BE2C (cell line): ENCODE data around the gene DRC7.

Experiments used
- DNase-seq: peaks from one replicate; pipeline ENCODE4 v3.0.0-alpha.2; 2020
- H3K27me3 ChIP-seq: fragments of 250-450 bp; sonication (Bioruptor Pico); 2 replicates; pipeline ENCODE4 v1.5.1; 2020; ENCODE audit warnings: mild to moderate bottlenecking
- H3K36me3 ChIP-seq: fragments of 250-450 bp; sonication (Bioruptor Pico); 2 replicates; pipeline ENCODE4 v1.5.1; 2020; ENCODE audit warnings: mild to moderate bottlenecking
- H3K4me1 ChIP-seq: fragments of 250-450 bp; sonication (Bioruptor Pico); 2 replicates; pipeline ENCODE4 v1.5.1; 2020
- H3K4me3 ChIP-seq: 2 replicates; pipeline ENCODE4 v1.5.1; 2011; ENCODE audit warnings: low read depth, low read length
- H3K9me3 ChIP-seq: fragments of 250-450 bp; sonication (Bioruptor Pico); 2 replicates; pipeline ENCODE4 v1.5.1; 2020
- TF ChIP-seq, protein P1 (sequence below): IDR thresholded peaks from 2 replicates; pipeline ENCODE4 v1.5.1; 2012; ENCODE audit warnings: mild to moderate bottlenecking, low read depth, low read length

DRC7 gene

DNA sequence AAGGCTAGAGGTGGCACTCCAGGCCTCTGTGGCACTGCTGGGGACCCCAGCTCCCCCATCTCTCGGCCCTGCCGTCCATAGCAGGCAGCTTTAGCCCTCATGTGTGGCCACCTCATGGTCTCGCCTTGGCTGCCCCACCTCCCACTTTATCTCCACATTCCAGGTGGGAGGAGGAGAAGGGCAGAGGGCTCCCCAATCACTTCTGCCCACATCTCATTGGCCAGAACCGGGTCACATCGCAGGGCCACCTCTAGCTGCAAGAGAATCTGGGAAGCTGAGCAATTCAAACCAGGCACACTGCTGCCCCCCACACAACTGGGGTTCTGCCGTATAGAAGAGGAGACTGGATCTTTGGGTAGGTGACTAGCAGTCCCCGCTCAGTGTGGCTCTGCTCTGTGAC, 1.6 kb downstream of the DRC7 start:
- TF ChIP-seq, protein P1, sequence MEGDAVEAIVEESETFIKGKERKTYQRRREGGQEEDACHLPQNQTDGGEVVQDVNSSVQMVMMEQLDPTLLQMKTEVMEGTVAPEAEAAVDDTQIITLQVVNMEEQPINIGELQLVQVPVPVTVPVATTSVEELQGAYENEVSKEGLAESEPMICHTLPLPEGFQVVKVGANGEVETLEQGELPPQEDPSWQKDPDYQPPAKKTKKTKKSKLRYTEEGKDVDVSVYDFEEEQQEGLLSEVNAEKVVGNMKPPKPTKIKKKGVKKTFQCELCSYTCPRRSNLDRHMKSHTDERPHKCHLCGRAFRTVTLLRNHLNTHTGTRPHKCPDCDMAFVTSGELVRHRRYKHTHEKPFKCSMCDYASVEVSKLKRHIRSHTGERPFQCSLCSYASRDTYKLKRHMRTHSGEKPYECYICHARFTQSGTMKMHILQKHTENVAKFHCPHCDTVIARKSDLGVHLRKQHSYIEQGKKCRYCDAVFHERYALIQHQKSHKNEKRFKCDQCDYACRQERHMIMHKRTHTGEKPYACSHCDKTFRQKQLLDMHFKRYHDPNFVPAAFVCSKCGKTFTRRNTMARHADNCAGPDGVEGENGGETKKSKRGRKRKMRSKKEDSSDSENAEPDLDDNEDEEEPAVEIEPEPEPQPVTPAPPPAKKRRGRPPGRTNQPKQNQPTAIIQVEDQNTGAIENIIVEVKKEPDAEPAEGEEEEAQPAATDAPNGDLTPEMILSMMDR: no peak
- no peak for DNase-seq

GRCh38 chr16:57697896-57698537, 3.4 kb downstream of the DRC7 start:
- H3K4me3 ChIP-seq: no peak overlapping the region
- H3K4me1 ChIP-seq: no peaks in the 10 kb centered on the region
- H3K9me3 ChIP-seq: no peaks in the 10 kb centered on the region
- TF ChIP-seq, protein P1: no peak
- H3K36me3 ChIP-seq: no peaks in the 10 kb centered on the region
- no peak for DNase-seq
- H3K27me3 ChIP-seq: no peaks in the 10 kb centered on the region

More for the DNA sequence above, 1.6 kb downstream of the DRC7 start:
- Histone ChIP-seq H3K27me3 (no peaks in the 10 kb centered on the region), H3K4me1 (no peaks in the 10 kb centered on the region), H3K36me3 (no peaks in the 10 kb centered on the region), H3K9me3 (no peaks in the 10 kb centered on the region), H3K4me3 (no peak overlapping the region)

DNA sequence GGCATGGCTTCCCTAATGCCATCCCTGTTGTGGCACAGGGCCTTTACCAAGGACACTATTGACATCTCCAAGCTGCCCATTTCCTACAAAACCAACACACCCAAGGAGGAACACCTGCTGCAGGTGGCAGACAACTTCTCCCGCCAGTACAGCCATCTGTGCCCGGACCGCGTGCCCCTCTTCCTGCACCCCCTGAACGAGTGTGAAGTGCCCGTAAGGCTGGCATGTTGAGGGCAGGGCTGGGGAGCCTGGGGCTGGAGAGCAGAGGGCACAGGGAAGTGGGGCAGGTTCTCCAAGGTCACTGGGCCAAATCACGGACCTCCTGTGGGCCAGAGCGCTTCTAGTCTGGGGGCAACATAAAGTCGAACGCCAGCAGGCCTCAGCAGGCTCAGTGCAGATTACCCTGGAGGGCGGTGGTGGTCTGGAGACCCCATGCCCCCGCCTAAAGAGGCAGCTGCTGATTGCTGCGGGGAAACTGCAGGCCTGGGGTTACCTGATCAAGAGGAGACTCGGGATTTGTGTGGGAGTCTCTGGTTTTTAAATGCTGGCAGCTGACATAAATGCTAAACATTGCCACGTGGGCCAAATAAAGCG, 4.3 kb downstream of the DRC7 start:
- no peak for DNase-seq
- Histone ChIP-seq H3K36me3 (no peaks in the 10 kb centered on the region), H3K4me1 (no peaks in the 10 kb centered on the region), H3K4me3 (no peak overlapping the region), H3K9me3 (no peaks in the 10 kb centered on the region), H3K27me3 (no peaks in the 10 kb centered on the region)
- TF ChIP-seq, protein P1: no peak

GRCh38 chr16:57699481-57699880, 4.9 kb downstream of the DRC7 start:
- TF ChIP-seq, protein P1: no peak
- Histone ChIP-seq H3K9me3 (no peaks in the 10 kb centered on the region), H3K4me1 (no peaks in the 10 kb centered on the region), H3K27me3 (no peaks in the 10 kb centered on the region), H3K4me3 (no peak overlapping the region), H3K36me3 (no peaks in the 10 kb centered on the region)
- no peak for DNase-seq

GRCh38 chr16:57699899-57700298, 5.3 kb downstream of the DRC7 start:
- H3K27me3 ChIP-seq: no peaks in the 10 kb centered on the region
- no peaks in the 10 kb centered on the region for H3K9me3 ChIP-seq
- no peak overlapping the region for H3K4me3 ChIP-seq
- TF ChIP-seq, protein P1: no peak
- DNase-seq: no peak
- no peaks in the 10 kb centered on the region for H3K36me3 ChIP-seq
- H3K4me1 ChIP-seq: no peaks in the 10 kb centered on the region

- DNase-seq: no peak
- H3K4me3 ChIP-seq: no peak overlapping the region
- no peaks in the 10 kb centered on the region for H3K36me3 ChIP-seq
- TF ChIP-seq, protein P1: no peak
- H3K27me3 ChIP-seq: no peaks in the 10 kb centered on the region
- no peaks in the 10 kb centered on the region for H3K4me1 ChIP-seq
- H3K9me3 ChIP-seq: no peaks in the 10 kb centered on the region
Measured at GRCh38 chr16:57700781-57701551, 6.4 kb downstream of the DRC7 start.
